PFSK-1 (cell line): ENCODE results near the gene KCNJ4.

ENCODE experiments used
- FOXP2 ChIP-seq: optimal IDR thresholded peaks from 2 replicates; pipeline ENCODE3; 2011; ENCODE audit warnings: borderline replicate concordance, control low read depth, inconsistent platforms; ENCODE audit not compliant: insufficient read depth; ENCODE audit errors: extremely low read length, extremely low read depth
- POLR2AphosphoS5 ChIP-seq: IDR thresholded peaks from 2 replicates; pipeline ENCODE4 v1.6.1; 2012; ENCODE audit warnings: low read depth, mild to moderate bottlenecking, control low read depth, low read length, moderate library complexity
- REST ChIP-seq, 2 experiments: IDR thresholded peaks; 2 replicates each; pipeline versions ENCODE4 v1.6.1 to v1.8.0; 2011 to 2012; ENCODE audit warnings: low read depth in 2 of 2, low read length in 2 of 2, control low read depth in 1 of 2, inconsistent platforms in 1 of 2, mild to moderate bottlenecking in 1 of 2, moderate library complexity in 1 of 2; ENCODE audit not compliant: insufficient read depth in 1 of 2
- SIN3A ChIP-seq: IDR thresholded peaks from 2 replicates; pipeline ENCODE4 v1.6.1; 2012; ENCODE audit warnings: mild to moderate bottlenecking, low read length, moderate library complexity, borderline replicate concordance; ENCODE audit not compliant: insufficient read depth
- TAF1 ChIP-seq: IDR thresholded peaks from 2 replicates; pipeline ENCODE4 v1.6.1; 2012; ENCODE audit warnings: low read length, control low read depth, borderline replicate concordance; ENCODE audit not compliant: insufficient read depth

Gene KCNJ4

GRCh38 chr22:38411016-38411415, 44.0 kb downstream of the KCNJ4 start:
- TF ChIP-seq TAF1: no peak
- no peak for TF ChIP-seq SIN3A
- no peak for TF ChIP-seq POLR2AphosphoS5
- no peak for TF ChIP-seq REST (IDR thresholded peaks at IDR 0.05; ENCODE audit: insufficient read depth in 1 of 2, low read depth in 2 of 2, low read length in 2 of 2)
- no peak for TF ChIP-seq FOXP2

- TF ChIP-seq SIN3A: no peak
- no peak for TF ChIP-seq FOXP2
- no peak for TF ChIP-seq REST (IDR thresholded peaks at IDR 0.05; ENCODE audit: insufficient read depth in 1 of 2, low read depth in 2 of 2, low read length in 2 of 2)
- no peak for TF ChIP-seq TAF1
- no peak for TF ChIP-seq POLR2AphosphoS5
Measured at GRCh38 chr22:38406617-38407016, 48.4 kb downstream of the KCNJ4 start.

GRCh38 chr22:38404419-38404818, 50.6 kb downstream of the KCNJ4 start:
- TF ChIP-seq TAF1 (no peak), SIN3A (no peak), REST (IDR thresholded peaks at IDR 0.05; ENCODE audit: insufficient read depth in 1 of 2, low read depth in 2 of 2, low read length in 2 of 2) (no peak), FOXP2 (no peak), POLR2AphosphoS5 (no peak)

GRCh38 chr22:38403812-38404211, 51.2 kb downstream of the KCNJ4 start:
- TF ChIP-seq REST (IDR thresholded peaks at IDR 0.05; ENCODE audit: insufficient read depth in 1 of 2, low read depth in 2 of 2, low read length in 2 of 2): no peak
- TF ChIP-seq FOXP2: no peak
- no peak for TF ChIP-seq SIN3A
- TF ChIP-seq POLR2AphosphoS5: no peak
- no peak for TF ChIP-seq TAF1

GRCh38 chr22:38402204-38402603, 52.8 kb downstream of the KCNJ4 start:
- no peak for TF ChIP-seq POLR2AphosphoS5
- no peak for TF ChIP-seq FOXP2
- no peak for TF ChIP-seq SIN3A
- no peak for TF ChIP-seq TAF1
- TF ChIP-seq REST (IDR thresholded peaks at IDR 0.05; ENCODE audit: insufficient read depth in 1 of 2, low read depth in 2 of 2, low read length in 2 of 2): no peak
